Endothelial cell (in vitro differentiated cells): ENCODE measurements around the gene TRIM66. TPM values are rescaled to one million over a fixed set of nuclear protein-coding genes. Genes with fewer than 3 reads are reported as not detected.

ENCODE experiments used
- DNase-seq: peaks from one replicate; pipeline ENCODE4 v3.0.0; 2021; ENCODE audit warnings: low spot score
- H3K27ac Mint-ChIP-seq: one replicate; pipeline ENCODE4 v1.8.0; 2021; ENCODE audit warnings: mixed read lengths, inconsistent platforms; ENCODE audit not compliant: unreplicated experiment
- H3K27me3 Mint-ChIP-seq: one replicate; pipeline ENCODE4 v1.8.0; 2021; ENCODE audit warnings: mild to moderate bottlenecking, moderate library complexity, mixed read lengths, inconsistent platforms; ENCODE audit not compliant: unreplicated experiment
- H3K36me3 Mint-ChIP-seq: one replicate; pipeline ENCODE4 v1.8.0; 2021; ENCODE audit warnings: mild to moderate bottlenecking, low read depth, mixed read lengths, inconsistent platforms; ENCODE audit not compliant: unreplicated experiment
- H3K4me1 Mint-ChIP-seq: one replicate; pipeline ENCODE4 v1.8.0; 2021; ENCODE audit warnings: mild to moderate bottlenecking, mixed read lengths, inconsistent platforms; ENCODE audit not compliant: unreplicated experiment
- H3K4me3 Mint-ChIP-seq: one replicate; pipeline ENCODE4 v1.8.0; 2021; ENCODE audit warnings: mild to moderate bottlenecking, mixed read lengths, inconsistent platforms; ENCODE audit not compliant: unreplicated experiment
- H3K9me3 Mint-ChIP-seq: one replicate; pipeline ENCODE4 v1.8.0; 2021; ENCODE audit warnings: mixed read lengths, inconsistent platforms; ENCODE audit not compliant: unreplicated experiment
- CTCF ChIP-seq: fragments of 200-600 bp; sonication (generic); IDR thresholded peaks from one replicate; pipeline ENCODE4 v1.5.0; 2021; ENCODE audit warnings: antibody characterized with exemption; ENCODE audit not compliant: unreplicated experiment
- total RNA-seq: library from RNA; stranded (reverse); fragmentation: NEBNext Ultra II Directional; extraction: Animal tissue kit (Norgen Biotek cat#: 25700); gene quantifications from one replicate; pipeline ENCODE4 v1.2.1, GENCODE V29; 2021; ENCODE audit not compliant: unreplicated experiment

The TRIM66 gene
- total RNA-seq, 1 donor from 2014 or later = 11.4 TPM

GRCh38 chr11:8694137-8694536, 11.7 kb upstream of the TRIM66 start:
- no peak overlapping the region for H3K27ac Mint-ChIP-seq
- no peaks in the 10 kb centered on the region for H3K9me3 Mint-ChIP-seq
- H3K4me1 Mint-ChIP-seq = peaks cover 47% of the 10 kb centered on the region
- no peak for TF ChIP-seq CTCF
- no peak for DNase-seq
- H3K27me3 Mint-ChIP-seq = peaks cover 11% of the 10 kb centered on the region
- peak overlapping the region; percentile 42 for H3K4me3 Mint-ChIP-seq
- peaks cover 63% of the 10 kb centered on the region for H3K36me3 Mint-ChIP-seq

DNA sequence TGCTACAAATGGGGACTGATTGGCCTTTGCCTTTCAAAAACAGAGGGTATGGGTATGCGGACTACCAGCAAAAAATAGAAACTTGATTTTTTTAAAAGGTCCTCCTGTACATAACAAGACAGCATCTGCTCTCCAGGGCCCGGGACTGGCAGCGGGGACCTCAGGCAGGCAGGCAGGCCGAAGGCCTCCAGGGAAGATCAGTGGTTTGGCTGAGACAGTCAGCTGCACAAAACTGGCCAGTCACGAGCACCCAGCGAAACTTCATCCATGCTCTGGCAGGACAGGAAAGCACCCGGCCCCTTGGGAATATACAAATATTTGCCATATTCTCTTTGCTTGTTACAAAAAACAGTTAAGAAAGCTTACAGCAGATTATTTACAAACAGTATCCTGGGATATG, 11.1 kb upstream of the TRIM66 start:
- no peak overlapping the region for H3K27ac Mint-ChIP-seq
- no peak overlapping the region for H3K4me3 Mint-ChIP-seq
- TF ChIP-seq CTCF = no peak
- no peak for DNase-seq
- H3K4me1 Mint-ChIP-seq = peaks cover 44% of the 10 kb centered on the region
- peaks cover 61% of the 10 kb centered on the region for H3K36me3 Mint-ChIP-seq
- H3K9me3 Mint-ChIP-seq = no peaks in the 10 kb centered on the region
- peaks cover 11% of the 10 kb centered on the region for H3K27me3 Mint-ChIP-seq

GRCh38 chr11:8693010-8693551, 10.6 kb upstream of the TRIM66 start:
- Mint-ChIP-seq H3K4me3 (peak overlapping the region; percentile 11), H3K27ac (no peak overlapping the region), H3K36me3 (peaks cover 56% of the 10 kb centered on the region)

GRCh38 chr11:8692417-8692816, 10.0 kb upstream of the TRIM66 start:
- Mint-ChIP-seq H3K9me3 (no peaks in the 10 kb centered on the region), H3K36me3 (peaks cover 56% of the 10 kb centered on the region), H3K27me3 (peaks cover 9% of the 10 kb centered on the region), H3K4me3 (no peak overlapping the region), H3K4me1 (peaks cover 43% of the 10 kb centered on the region), H3K27ac (no peak overlapping the region)
- TF ChIP-seq CTCF = no peak
- DNase-seq = no peak

More at GRCh38 chr11:8693010-8693551, 10.6 kb upstream of the TRIM66 start:
- TF ChIP-seq CTCF = no peak
- peaks cover 42% of the 10 kb centered on the region for H3K4me1 Mint-ChIP-seq
- no peaks in the 10 kb centered on the region for H3K9me3 Mint-ChIP-seq
- no peak for DNase-seq
- peaks cover 10% of the 10 kb centered on the region for H3K27me3 Mint-ChIP-seq

DNA sequence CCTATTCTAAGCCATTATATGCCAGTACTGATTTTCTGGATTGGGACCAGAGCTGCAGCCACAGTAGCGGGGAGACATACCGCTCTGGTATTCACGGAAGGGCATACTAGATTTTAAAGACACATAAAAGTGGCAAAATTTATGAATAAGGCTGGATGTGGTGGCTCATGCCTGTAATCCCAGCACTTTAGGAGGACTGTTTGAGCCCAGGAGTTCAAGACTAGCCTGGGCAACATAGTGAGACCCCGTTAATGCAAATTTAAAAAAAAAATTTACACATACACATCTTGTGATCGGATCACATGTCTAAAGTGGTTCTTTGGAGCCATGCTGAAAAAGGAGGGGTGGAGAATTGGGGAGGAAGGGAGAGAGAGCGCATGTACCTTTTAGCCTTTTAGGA, 9.1 kb upstream of the TRIM66 start:
- Mint-ChIP-seq H3K27ac (no peak overlapping the region), H3K4me3 (peak overlapping the region; percentile 5), H3K4me1 (peaks cover 39% of the 10 kb centered on the region), H3K36me3 (peaks cover 48% of the 10 kb centered on the region), H3K9me3 (no peaks in the 10 kb centered on the region), H3K27me3 (peaks cover 8% of the 10 kb centered on the region)
- no peak for DNase-seq
- no peak for TF ChIP-seq CTCF
